GM12878 (cell line): Measurements from ENCODE around the gene TTLL11. TPM values are rescaled to one million over a fixed set of nuclear protein-coding genes. Genes with fewer than 3 reads are reported as not detected.

ENCODE experiments used
- ATAC-seq: fragments of 200-7000 bp; cut with Tn5 transposase; 3 replicates; pipeline ENCODE4 v1.9.1; 2020; ENCODE audit warnings: mild to moderate bottlenecking, moderate library complexity
- BruUV-seq: library from RNA; stranded (reverse); fragments of 400-500 nt; replicated peaks from 2 replicates; lab custom pipeline; 2021; lab: Mats Ljungman, UMichigan
- CTCF ChIA-PET: fragments of 300-600 bp; sonication (Branson Sonifier 250); formaldehyde crosslinking; extraction: SDS; loops from one replicate; lab custom pipeline; 2021; ENCODE audit warnings: inconsistent platforms; lab: Yijun Ruan, JAX
- POLR2A ChIA-PET: fragments of 350-600 bp; formaldehyde crosslinking; extraction: SDS; loops from one replicate; lab custom pipeline; 2021; ENCODE audit warnings: inconsistent platforms; lab: Charles Lee
- RAD21 ChIA-PET: fragments of 300-600 bp; sonication (Branson Sonifier 250); formaldehyde crosslinking; loops from one replicate; lab custom pipeline; 2023; ENCODE audit warnings: antibody characterized with exemption; ENCODE audit not compliant: unreplicated experiment; lab: Charles Lee
- SMC1A ChIA-PET: fragments of 300-600 bp; sonication (Branson Sonifier 250); formaldehyde crosslinking; loops from one replicate; lab custom pipeline; 2023; ENCODE audit not compliant: unreplicated experiment, uncharacterized antibody; lab: Charles Lee
- DNase-seq: peaks from one replicate; pipeline ENCODE4 v3.0.0-alpha.2; 2011; ENCODE audit warnings: low read depth, low spot score
- FAIRE-seq: peaks from 3 replicates; lab custom pipeline; 2011; peaks lifted over from hg19 to GRCh38; lab: Jason Lieb, UNC
- H2AFZ ChIP-seq: 2 replicates; pipeline ENCODE4 v1.6.0; 2011; ENCODE audit warnings: low read depth, low read length, control low read depth; ENCODE audit not compliant: control insufficient read depth
- H3K27ac ChIP-seq: 2 replicates; pipeline ENCODE4 v1.5.1; 2011; ENCODE audit warnings: control low read depth; ENCODE audit not compliant: control insufficient read depth, insufficient read depth
- H3K27me3 ChIP-seq, 2 experiments: replicated peaks in 1 of 2; 2 replicates each; pipeline versions ENCODE4 v1.6.0 to v1.6.1; 2011; ENCODE audit warnings: low read length in 1 of 2; ENCODE audit not compliant: control insufficient read depth in 2 of 2, insufficient read depth in 2 of 2
- H3K36me3 ChIP-seq, 2 experiments: 2 replicates each; pipeline ENCODE4 v1.5.1; 2011; ENCODE audit warnings: low read length in 1 of 2; ENCODE audit not compliant: control insufficient read depth in 2 of 2, insufficient read depth in 2 of 2
- H3K4me1 ChIP-seq: 2 replicates; pipeline ENCODE4 v1.6.1; 2011; ENCODE audit warnings: mild to moderate bottlenecking, low read length, moderate library complexity, mixed read lengths; ENCODE audit not compliant: control insufficient read depth, insufficient read depth
- H3K4me2 ChIP-seq: 2 replicates; pipeline ENCODE4 v1.6.0; 2011; ENCODE audit warnings: control low read depth; ENCODE audit not compliant: control insufficient read depth, insufficient read depth
- H3K4me3 ChIP-seq: fragments of 200-600 bp; sonication (generic); 2 replicates; pipeline ENCODE4 v1.5.1; 2016
- H3K79me2 ChIP-seq: 2 replicates; pipeline ENCODE4 v1.6.0; 2011; ENCODE audit warnings: low read length; ENCODE audit not compliant: control insufficient read depth, insufficient read depth
- H3K9ac ChIP-seq: 2 replicates; pipeline ENCODE4 v1.8.0; 2011; ENCODE audit warnings: low read length, control low read depth, mixed read lengths; ENCODE audit not compliant: control insufficient read depth, insufficient read depth
- H3K9me3 ChIP-seq: replicated peaks from 3 replicates; pipeline ENCODE4 v1.5.1; 2011; ENCODE audit warnings: mild to moderate bottlenecking, low read length; ENCODE audit not compliant: control insufficient read depth, insufficient read depth
- H4K20me1 ChIP-seq: 2 replicates; pipeline ENCODE4 v1.6.0; 2011; ENCODE audit not compliant: control insufficient read depth, insufficient read depth
- ATF7 ChIP-seq: fragments of 450-650 bp; IDR thresholded peaks from 2 replicates; pipeline ENCODE4 v1.6.1; 2016; ENCODE audit warnings: low read depth, mild to moderate bottlenecking
- EGR1 ChIP-seq, 2 experiments: IDR thresholded peaks; 1 replicate in 1 of 2; 2 replicates in 1 of 2; pipeline ENCODE4 v1.6.1; 2011 to 2012; ENCODE audit warnings: low read depth in 2 of 2, low read length in 2 of 2, borderline replicate concordance in 1 of 2, mild to moderate bottlenecking in 1 of 2, moderate library complexity in 1 of 2
- HSF1 ChIP-seq: fragments of 150-350 bp; IDR thresholded peaks from 2 replicates; pipeline ENCODE4 v1.6.1; 2014; ENCODE audit warnings: mild to moderate bottlenecking, low read depth, low read length
- POLR2AphosphoS2 ChIP-seq: IDR thresholded peaks from 2 replicates; pipeline ENCODE4 v1.6.1; 2011; ENCODE audit warnings: low read depth, mild to moderate bottlenecking, low read length, improper control_type of control experiment, moderate library complexity
- SP1 ChIP-seq: IDR thresholded peaks from one replicate; pipeline ENCODE4 v1.6.1; 2011; ENCODE audit warnings: low read depth, low read length
- SRF ChIP-seq, 2 experiments: IDR thresholded peaks; 2 replicates each; pipeline ENCODE4 v1.6.1; 2011; ENCODE audit warnings: low read depth in 2 of 2, low read length in 2 of 2, mild to moderate bottlenecking in 1 of 2, moderate library complexity in 1 of 2
- WGBS: methylation state at CpG from one replicate; pipeline ENCODE4 v1.1.6; 2016; ENCODE audit warnings: low lambda C conversion rate; ENCODE audit not compliant: insufficient replicate concordance, insufficient coverage; ENCODE audit errors: missing lambda C conversion rate; 5-methylcytosine and 5-hydroxymethylcytosine counted together
- in situ Hi-C: fragments of 300-500 bp; cut with MboI; formaldehyde crosslinking; loops from 9 replicates; pipeline ENCODE4 v1.14.3; 2018; ENCODE audit warnings: mixed read lengths
- intact Hi-C: fragments of 100-400 bp; cut with micrococcal nuclease; formaldehyde crosslinking; loops from one replicate; pipeline ENCODE4 v1.14.2; 2022; ENCODE audit not compliant: unreplicated experiment
- polyA plus RNA-seq, 11 experiments: library from polyadenylated mRNA; depleted of rRNA in 4 of 11; unstranded in 6 of 11; stranded (reverse) in 5 of 11; fragments of >200 nt; fragmentation: Nextera tagmentation in 4 of 11; fragmentation: Illumina TruSeq in 1 of 11; extraction: Ambion mirVana in 4 of 11; extraction: Trizol in 1 of 11; gene quantifications; 1 replicate in 1 of 11; 2 replicates in 10 of 11; pipeline versions ENCODE4 v1.2.1 to v1.2.3, GENCODE V29; 2011 to 2016; ENCODE audit warnings: inconsistent platforms in 2 of 11, missing spikeins in 2 of 11, low read depth in 1 of 11
- total RNA-seq, 4 experiments: library from RNA; depleted of rRNA in 3 of 4; stranded (reverse); fragments of >200 nt in 3 of 4; fragmentation: Illumina TruSeq in 1 of 4; extraction: Trizol in 1 of 4; gene quantifications; 2 replicates each; pipeline versions ENCODE4 v1.2.1 to v1.2.3, GENCODE V29; 2013 to 2021

Gene TTLL11
- total and polyA plus RNA-seq, 10 of the 15 experiments (the other 5 are each of a cell fraction or from before 2014, with no cell fraction given): 1.2 to 3.7 (median 2.9) TPM

DNA sequence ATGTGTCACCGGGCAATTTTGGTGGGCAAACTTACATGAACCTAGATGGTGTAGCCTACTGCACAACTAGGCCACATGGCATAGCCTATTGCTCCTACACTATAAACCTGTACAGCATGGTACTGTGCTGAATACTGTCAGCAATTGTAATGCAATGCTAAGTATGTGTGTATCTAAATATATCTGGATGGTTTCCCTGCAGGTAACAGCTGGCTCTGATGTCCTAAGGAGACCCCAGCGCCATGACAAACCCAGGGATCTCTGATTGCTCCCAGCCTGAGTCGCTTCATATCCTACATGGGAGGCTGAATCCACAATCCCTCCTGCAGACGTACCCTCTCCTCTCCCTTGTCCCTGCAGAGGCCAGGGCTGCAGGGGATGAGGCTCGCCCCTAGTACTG is 26.6 kb upstream of the TTLL11 start:
- intact Hi-C loops: loop anchor here (10.0 kb wide), 1 partner anchor 575 kb away; no protein-coding TSS in a partner anchor

More for the DNA sequence above, 26.6 kb upstream of the TTLL11 start:
- in situ Hi-C loops: loop anchor here (5.0 to 10.0 kb wide), 3 partner anchors 233 to 693 kb away; no protein-coding TSS in a partner anchor
- H3K27ac ChIP-seq: no peak overlapping the region
- RAD21 ChIA-PET: interaction anchor here (7.6 kb wide), 1 partner anchor 21 kb away, joined by 76 read pairs; no protein-coding TSS in a partner anchor
- no peak overlapping the region for H2AFZ ChIP-seq
- CTCF ChIA-PET: interaction anchor here (0.7 to 11.7 kb wide), 3 partner anchors 22 to 232 kb away, joined by 3 to 190 read pairs (median 163); no protein-coding TSS in a partner anchor
- no peak overlapping the region for H3K4me3 ChIP-seq
- no peak for ATAC-seq
- no peaks in the 10 kb centered on the region; the same call in 1 of the 3 replicates for H3K9me3 ChIP-seq
- SMC1A ChIA-PET: interaction anchor here (1.9 kb wide), 1 partner anchor 231 kb away, joined by 4 read pairs; no protein-coding TSS in a partner anchor
- no peak for TF ChIP-seq POLR2AphosphoS2
- TF ChIP-seq ATF7: no peak
- TF ChIP-seq SRF (IDR thresholded peaks at IDR 0.05; ENCODE audit: low read depth in 2 of 2, low read length in 2 of 2): no peak
- TF ChIP-seq HSF1: no peak
- TF ChIP-seq SP1: no peak
- TF ChIP-seq EGR1 (IDR thresholded peaks at IDR 0.05; ENCODE audit: borderline replicate concordance in 1 of 2, low read depth in 2 of 2, low read length in 2 of 2): no peak
- TF ChIP-seq, all 136 proteins: peak for 0
- H3K9ac ChIP-seq: no peak overlapping the region
- H3K4me1 ChIP-seq: no peaks in the 10 kb centered on the region
- H3K27me3 ChIP-seq: peaks cover 0 to 2% of the 10 kb centered on the region in 2 experiments; a peak in 1 of 4 replicates
- H3K79me2 ChIP-seq: no peaks in the 10 kb centered on the region
- BruUV-seq: no TSS peak
- WGBS: 21% methylated on average over 5 of the region's 5 CpGs
- no peaks in the 10 kb centered on the region for H3K36me3 ChIP-seq
- DNase-seq: no peak
- FAIRE-seq: no peak
- no peak overlapping the region for H3K4me2 ChIP-seq
- POLR2A ChIA-PET: no interaction called here
- H4K20me1 ChIP-seq: no peaks in the 10 kb centered on the region; the same call in 1 of the 2 replicates
